SK-N-MC (cell line): Measurements from ENCODE around the gene TAAR1.

Experiments
- EZH2 ChIP-seq: fragments of 200-600 bp; sonication (generic); IDR thresholded peaks from one replicate; pipeline ENCODE4 v1.6.1; 2017; ENCODE audit warnings: antibody characterized with exemption
- FOXP2 ChIP-seq: optimal IDR thresholded peaks from 2 replicates; pipeline ENCODE3; 2011; ENCODE audit warnings: mild to moderate bottlenecking, moderate library complexity; ENCODE audit not compliant: insufficient read depth; ENCODE audit errors: extremely low read length, control extremely low read depth
- POLR2AphosphoS5 ChIP-seq: IDR thresholded peaks from 2 replicates; pipeline ENCODE4 v1.6.1; 2012; ENCODE audit warnings: mild to moderate bottlenecking, low read depth, low read length, borderline replicate concordance

DNA sequence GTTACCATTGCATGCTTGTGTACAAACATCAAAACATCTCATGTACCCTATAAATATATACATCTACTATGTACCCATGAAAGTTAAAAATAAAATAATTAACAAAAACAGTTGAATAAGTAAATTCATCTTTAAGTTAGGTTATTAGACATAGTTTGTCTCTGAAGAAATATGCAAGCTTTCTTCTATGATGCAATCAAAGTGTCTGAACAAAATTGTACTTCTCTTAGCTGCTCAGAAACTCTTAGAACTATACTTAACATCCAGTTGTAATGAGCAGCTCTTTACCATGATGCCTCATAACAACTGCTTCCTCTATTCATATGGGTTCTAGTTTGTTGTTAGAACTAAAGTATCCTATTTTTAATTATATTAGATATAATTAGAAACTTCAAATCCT, 49.0 kb upstream of the TAAR1 start:
- TF ChIP-seq POLR2AphosphoS5 (no peak), EZH2 (no peak), FOXP2 (no peak)
